SK-N-SH treated with all-trans-retinoic acid at 6 μM for 48 hours (cell line): Measurements from ENCODE around the gene PDCL3.

Source experiments
- CREB5 ChIP-seq: fragments of 250-450 bp; sonication (Bioruptor Pico); IDR thresholded peaks from 2 replicates; pipeline ENCODE4 v1.5.1; 2020; ENCODE audit warnings: low read depth, mild to moderate bottlenecking, moderate library complexity
- PATZ1 ChIP-seq: fragments of 250-450 bp; sonication (Bioruptor Pico); IDR thresholded peaks from 2 replicates; pipeline ENCODE4 v1.8.0; 2020; ENCODE audit warnings: mild to moderate bottlenecking, moderate library complexity, borderline replicate concordance
- POU6F1 ChIP-seq: fragments of 250-450 bp; sonication (Bioruptor Pico); IDR thresholded peaks from 2 replicates; pipeline ENCODE4 v1.8.0; 2021; ENCODE audit warnings: low read depth, mild to moderate bottlenecking, moderate library complexity, borderline replicate concordance
- ZFP3 ChIP-seq: fragments of 250-450 bp; sonication (Bioruptor Pico); IDR thresholded peaks from 2 replicates; pipeline ENCODE4 v1.5.0; 2020; ENCODE audit warnings: mild to moderate bottlenecking, moderate library complexity

GRCh38 chr2:100563407-100564247 lies 834 bp downstream of the PDCL3 start:
- TF ChIP-seq ZFP3 (no peak), PATZ1 (CRISPR knock-in tag) (no peak), CREB5 (no peak), POU6F1 (CRISPR knock-in tag) (no peak)
